Neuron (in vitro differentiated cells): ENCODE data around the gene SEPTIN8.
"Not testable (repeated sequence)": the region's sequence is repeated elsewhere in the genome, so short reads cannot be mapped to it uniquely, and the experiment has no call there.

Experiments used
- H2AFZ ChIP-seq: one replicate; pipeline ENCODE4 v1.6.1; 2013; ENCODE audit warnings: low read depth, mild to moderate bottlenecking, inconsistent platforms, low read length, moderate library complexity
- H3K27me3 ChIP-seq: one replicate; pipeline ENCODE4 v1.6.1; 2013; ENCODE audit warnings: low read length; ENCODE audit not compliant: insufficient read depth
- H3K36me3 ChIP-seq: one replicate; pipeline ENCODE4 v1.6.1; 2013; ENCODE audit warnings: low read length; ENCODE audit not compliant: insufficient read depth
- H3K4me1 ChIP-seq: one replicate; pipeline ENCODE4 v1.6.1; 2013; ENCODE audit warnings: low read length; ENCODE audit not compliant: insufficient read depth
- H3K4me3 ChIP-seq: 2 replicates; pipeline ENCODE4 v1.5.1; 2013; ENCODE audit warnings: mild to moderate bottlenecking, low read length, moderate library complexity
- H3K9me3 ChIP-seq: one replicate; pipeline ENCODE4 v1.6.1; 2013; ENCODE audit warnings: low read length

SEPTIN8 gene

DNA sequence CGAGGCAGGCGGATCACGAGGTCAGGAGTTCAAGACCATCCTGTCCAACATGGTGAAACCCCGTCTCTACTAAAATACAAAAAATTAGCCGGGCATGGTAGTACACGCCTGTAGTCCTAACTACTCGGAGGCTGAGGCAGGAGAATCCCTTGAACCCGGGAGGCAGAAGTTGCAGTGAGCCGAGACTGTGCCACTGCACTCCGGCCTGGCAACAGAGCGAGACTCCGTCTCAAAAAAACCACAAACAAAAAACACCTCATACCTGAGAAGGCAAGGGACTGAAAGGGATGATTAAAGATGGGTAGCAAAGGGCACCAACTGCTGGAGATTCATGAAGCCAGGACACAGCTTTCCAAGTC is 29.7 kb upstream of the SEPTIN8 start:
- not testable (repeated sequence) for H3K9me3 ChIP-seq, H3K4me3 ChIP-seq, H3K4me1 ChIP-seq, H3K36me3 ChIP-seq, H2AFZ ChIP-seq
- peaks cover 28% of the 10 kb centered on the region for H3K27me3 ChIP-seq

DNA sequence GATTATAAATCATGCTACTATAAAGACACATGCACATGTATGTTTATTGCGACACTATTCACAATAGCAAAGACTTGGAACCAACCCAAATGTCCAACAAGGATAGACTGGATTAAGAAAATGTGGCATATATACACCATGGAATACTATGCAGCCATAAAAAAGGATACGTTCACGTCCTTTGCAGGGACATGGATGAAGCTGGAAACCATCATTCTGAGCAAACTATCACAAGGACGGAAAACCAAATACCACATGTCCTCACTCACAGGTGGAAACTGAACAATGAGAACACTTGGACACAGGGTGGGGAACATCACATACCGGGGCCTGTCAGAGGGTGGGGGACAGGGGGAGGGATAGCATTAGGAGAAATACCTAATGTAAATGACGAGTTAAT is 28.8 kb upstream of the SEPTIN8 start:
- H3K4me1 ChIP-seq, H3K9me3 ChIP-seq, H3K4me3 ChIP-seq, H3K36me3 ChIP-seq, H2AFZ ChIP-seq: not testable (repeated sequence)
- H3K27me3 ChIP-seq: peaks cover 22% of the 10 kb centered on the region

- not testable (repeated sequence) for H3K4me3 ChIP-seq, H3K36me3 ChIP-seq, H3K4me1 ChIP-seq, H3K9me3 ChIP-seq, H2AFZ ChIP-seq
- H3K27me3 ChIP-seq: peaks cover 16% of the 10 kb centered on the region
Measured at GRCh38 chr5:132804219-132804618, 27.2 kb upstream of the SEPTIN8 start.

- H2AFZ ChIP-seq, H3K4me3 ChIP-seq, H3K9me3 ChIP-seq, H3K4me1 ChIP-seq, H3K36me3 ChIP-seq: not testable (repeated sequence)
- peaks cover 14% of the 10 kb centered on the region for H3K27me3 ChIP-seq
Measured at GRCh38 chr5:132802685-132803066, 25.6 kb upstream of the SEPTIN8 start.

DNA sequence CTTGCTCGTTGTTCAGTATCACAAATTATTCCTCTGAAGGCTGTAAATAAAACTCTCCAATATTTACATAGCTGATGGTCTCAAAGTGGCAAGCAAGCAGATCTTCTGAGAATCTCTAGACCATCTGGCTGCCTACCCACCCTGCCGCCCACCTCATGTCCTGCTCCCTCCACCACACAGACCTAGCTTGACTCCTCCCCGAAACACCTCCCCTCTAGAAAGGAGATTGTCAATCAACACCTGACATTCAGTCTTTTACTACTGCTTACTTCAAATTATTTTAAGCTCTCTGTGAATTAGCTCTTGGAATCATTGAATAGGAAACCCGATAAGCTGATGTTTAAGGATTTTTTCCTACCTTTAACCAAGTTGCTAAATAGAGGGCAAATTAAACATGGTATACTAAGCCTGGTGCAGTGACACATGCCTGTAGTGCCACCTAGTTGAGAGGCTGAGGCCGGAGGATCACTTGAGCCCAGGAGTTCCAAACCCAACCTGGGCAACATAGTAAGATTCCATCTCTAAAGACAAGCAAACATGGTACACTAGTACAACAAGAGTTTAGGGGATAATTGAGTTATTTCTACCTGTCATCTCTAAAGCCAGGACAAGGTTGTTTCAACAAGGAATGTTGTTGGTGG is 25.1 kb upstream of the SEPTIN8 start:
- H3K4me1 ChIP-seq: peaks cover 3% of the 10 kb centered on the region
- no peak overlapping the region for H2AFZ ChIP-seq
- no peaks in the 10 kb centered on the region for H3K9me3 ChIP-seq
- H3K36me3 ChIP-seq: no peaks in the 10 kb centered on the region
- peaks cover 15% of the 10 kb centered on the region for H3K27me3 ChIP-seq
- H3K4me3 ChIP-seq: no peak overlapping the region

DNA sequence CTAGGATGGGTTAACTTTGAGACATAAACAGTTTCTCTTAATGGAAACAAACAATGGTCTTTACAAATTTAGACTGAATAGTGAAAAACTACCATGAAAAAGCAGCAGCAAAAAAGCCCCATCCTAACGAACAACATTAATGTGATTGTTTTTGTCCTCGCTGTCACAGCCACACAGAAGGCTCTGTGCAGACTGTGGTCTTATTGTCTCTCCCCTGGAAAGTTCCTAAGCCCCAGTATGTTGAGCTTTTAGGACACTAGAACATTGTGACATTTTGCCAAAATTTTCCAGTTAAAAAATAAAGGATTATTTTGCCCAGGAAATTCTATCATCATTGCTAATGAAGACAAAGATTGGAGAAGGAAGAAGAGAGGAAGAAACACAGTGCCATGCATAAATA is 23.5 kb upstream of the SEPTIN8 start:
- H2AFZ ChIP-seq: no peak overlapping the region
- H3K4me3 ChIP-seq: no peak overlapping the region
- H3K36me3 ChIP-seq: no peaks in the 10 kb centered on the region
- H3K27me3 ChIP-seq: peaks cover 15% of the 10 kb centered on the region
- no peaks in the 10 kb centered on the region for H3K9me3 ChIP-seq
- H3K4me1 ChIP-seq: no peaks in the 10 kb centered on the region

- Histone ChIP-seq H3K4me3 (no peak overlapping the region), H2AFZ (no peak overlapping the region), H3K27me3 (peaks cover 15% of the 10 kb centered on the region), H3K36me3 (no peaks in the 10 kb centered on the region), H3K4me1 (no peaks in the 10 kb centered on the region), H3K9me3 (no peaks in the 10 kb centered on the region)
Measured at GRCh38 chr5:132799392-132799791, 22.4 kb upstream of the SEPTIN8 start.

DNA sequence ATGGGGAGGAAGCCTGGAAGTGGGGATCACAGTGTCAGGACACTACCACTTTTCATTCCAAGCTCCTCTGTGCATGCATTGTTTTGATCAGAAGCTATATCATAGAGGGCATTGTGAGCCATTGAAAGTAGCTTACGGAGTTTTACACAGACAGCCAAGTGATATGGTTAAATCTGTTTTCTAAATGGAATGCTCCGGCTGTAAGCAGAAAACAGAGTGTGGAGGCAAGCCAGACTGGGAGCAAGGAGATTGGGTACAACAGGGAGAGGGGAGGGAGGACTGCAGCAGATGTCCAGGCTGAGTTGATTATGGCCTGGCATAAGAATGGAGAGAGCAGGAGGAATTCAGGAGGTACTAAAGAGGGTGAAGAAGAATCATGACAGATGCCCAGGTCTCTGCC is 20.6 kb upstream of the SEPTIN8 start:
- no peak overlapping the region for H3K4me3 ChIP-seq
- H2AFZ ChIP-seq: no peak overlapping the region
- no peaks in the 10 kb centered on the region for H3K9me3 ChIP-seq
- peaks cover 18% of the 10 kb centered on the region for H3K27me3 ChIP-seq
- no peaks in the 10 kb centered on the region for H3K4me1 ChIP-seq
- H3K36me3 ChIP-seq: no peaks in the 10 kb centered on the region

- H3K27me3 ChIP-seq: peaks cover 7% of the 10 kb centered on the region
- peaks cover 4% of the 10 kb centered on the region for H3K9me3 ChIP-seq
- H2AFZ ChIP-seq: no peak overlapping the region
- H3K4me3 ChIP-seq: no peak overlapping the region
- H3K4me1 ChIP-seq: no peaks in the 10 kb centered on the region
- no peaks in the 10 kb centered on the region for H3K36me3 ChIP-seq
Measured at GRCh38 chr5:132791026-132791425, 14.0 kb upstream of the SEPTIN8 start.

- H3K27me3 ChIP-seq: peaks cover 7% of the 10 kb centered on the region
- H2AFZ ChIP-seq: no peak overlapping the region
- no peaks in the 10 kb centered on the region for H3K4me1 ChIP-seq
- H3K4me3 ChIP-seq: no peak overlapping the region
- H3K9me3 ChIP-seq: peaks cover 4% of the 10 kb centered on the region
- H3K36me3 ChIP-seq: no peaks in the 10 kb centered on the region
Measured at GRCh38 chr5:132790201-132790865, 13.3 kb upstream of the SEPTIN8 start.

DNA sequence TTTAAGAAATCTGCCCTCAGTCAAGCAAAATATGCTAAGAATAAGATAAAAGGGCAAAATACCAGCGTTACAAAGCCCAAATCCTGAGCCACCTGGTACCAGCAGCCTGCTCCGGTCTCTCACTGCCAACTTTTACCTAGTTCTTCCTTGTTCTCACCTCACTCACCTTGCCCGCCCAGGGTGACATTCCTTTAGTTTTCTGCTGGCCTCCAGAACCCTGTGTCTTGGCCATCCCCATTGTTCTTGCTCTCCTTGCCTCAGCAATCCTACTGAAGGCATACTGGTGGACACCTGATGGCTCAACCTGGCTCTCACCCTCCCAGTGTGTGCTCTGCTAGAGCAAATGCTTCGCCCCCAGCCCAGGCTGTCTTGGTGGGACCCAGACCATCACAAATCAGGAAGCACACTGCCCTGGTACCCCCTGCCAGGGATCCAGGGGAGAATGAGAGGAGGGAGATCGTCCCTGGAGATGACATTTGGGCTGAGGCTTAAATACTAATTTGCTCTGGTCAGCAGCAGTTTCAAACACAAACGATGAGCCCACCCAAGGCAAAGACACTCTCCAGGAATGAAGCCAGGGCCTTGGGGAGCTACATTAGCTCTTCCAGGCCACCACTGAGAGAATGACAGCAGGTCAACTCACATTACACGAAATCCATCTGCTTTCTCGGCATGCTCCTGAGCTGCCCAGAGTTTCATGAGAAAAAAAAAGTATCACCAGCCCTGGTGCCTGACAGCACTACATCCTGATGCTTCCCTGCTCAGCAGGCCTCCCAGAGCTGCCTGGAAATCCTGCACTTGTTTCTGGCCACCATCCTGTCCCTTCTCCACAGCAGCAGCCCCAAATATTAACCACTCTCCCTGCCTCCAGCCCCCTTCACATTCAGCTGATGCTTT is 12.2 kb upstream of the SEPTIN8 start:
- H3K4me1 ChIP-seq: no peaks in the 10 kb centered on the region
- H3K27me3 ChIP-seq: peaks cover 7% of the 10 kb centered on the region
- no peak overlapping the region for H2AFZ ChIP-seq
- H3K9me3 ChIP-seq: peaks cover 4% of the 10 kb centered on the region
- H3K4me3 ChIP-seq: no peak overlapping the region
- no peaks in the 10 kb centered on the region for H3K36me3 ChIP-seq

GRCh38 chr5:132788508-132788907 is 11.5 kb upstream of the SEPTIN8 start:
- H3K27me3 ChIP-seq: peaks cover 7% of the 10 kb centered on the region

GRCh38 chr5:132787076-132787475 is 10.0 kb upstream of the SEPTIN8 start:
- peaks cover 9% of the 10 kb centered on the region for H3K27me3 ChIP-seq
- H3K4me1 ChIP-seq: no peaks in the 10 kb centered on the region

More at GRCh38 chr5:132788508-132788907, 11.5 kb upstream of the SEPTIN8 start:
- Histone ChIP-seq H2AFZ (no peak overlapping the region), H3K4me3 (no peak overlapping the region), H3K36me3 (no peaks in the 10 kb centered on the region), H3K4me1 (no peaks in the 10 kb centered on the region), H3K9me3 (peaks cover 4% of the 10 kb centered on the region)

More at GRCh38 chr5:132787076-132787475, 10.0 kb upstream of the SEPTIN8 start:
- H2AFZ ChIP-seq: no peak overlapping the region
- peaks cover 4% of the 10 kb centered on the region for H3K9me3 ChIP-seq
- no peaks in the 10 kb centered on the region for H3K36me3 ChIP-seq
- no peak overlapping the region for H3K4me3 ChIP-seq
